K562 (cell line): Measurements from ENCODE around the gene CUTA. TPM values are rescaled to one million over a fixed set of nuclear protein-coding genes. Genes with fewer than 3 reads are reported as not detected.

Experiments
- ARID4B ChIP-seq: sonication (generic); formaldehyde crosslinking; IDR thresholded peaks from 2 replicates; pipeline ENCODE4 v1.8.0; 2022; ENCODE audit warnings: mild to moderate bottlenecking, missing genetic modification reagents
- BCL6 ChIP-seq: fragments of 250-450 bp; sonication (Bioruptor Pico); IDR thresholded peaks from 2 replicates; pipeline ENCODE4 v1.4.0; 2020
- BRCA1 ChIP-seq, 2 experiments: fragments of 450-650 bp in 1 of 2; sonication (generic) in 1 of 2; formaldehyde crosslinking in 1 of 2; IDR thresholded peaks; 2 replicates each; pipeline versions ENCODE4 v1.5.0 to v1.6.1; 2017 to 2020; ENCODE audit warnings: mild to moderate bottlenecking in 1 of 2, missing genetic modification reagents in 1 of 2
- CHD2 ChIP-seq: IDR thresholded peaks from 2 replicates; pipeline ENCODE4 v1.6.1; 2011; ENCODE audit warnings: low read depth, low read length
- CXXC5 ChIP-seq: fragments of 250-450 bp; sonication (Bioruptor Pico); IDR thresholded peaks from 2 replicates; pipeline ENCODE4 v1.8.0; 2022; ENCODE audit warnings: inconsistent platforms, mild to moderate bottlenecking, moderate library complexity
- EZH2 ChIP-seq: IDR thresholded peaks from 2 replicates; pipeline ENCODE4 v1.6.1; 2012; ENCODE audit warnings: low read depth, mild to moderate bottlenecking, inconsistent platforms, low read length, borderline replicate concordance
- RAD21 ChIP-seq, 2 experiments: fragments of 250-450 bp in 1 of 2; fragments of 450-650 bp in 1 of 2; sonication (Bioruptor Pico) in 1 of 2; formaldehyde crosslinking in 1 of 2; IDR thresholded peaks in 1 of 2; conservative IDR thresholded peaks in 1 of 2; 2 replicates each; pipeline versions ENCODE4 v1.4.0 to v1.8.0; 2020 to 2022; ENCODE audit warnings: mild to moderate bottlenecking in 2 of 2, moderate library complexity in 1 of 2
- ZBTB5 ChIP-seq: fragments of 450-650 bp; IDR thresholded peaks from 2 replicates; pipeline ENCODE4 v1.6.1; 2017; ENCODE audit warnings: antibody characterized with exemption
- ZFX ChIP-seq: sonication (generic); formaldehyde crosslinking; IDR thresholded peaks from 2 replicates; pipeline ENCODE4 v1.8.0; 2022; ENCODE audit warnings: mild to moderate bottlenecking, missing genetic modification reagents, moderate library complexity
- ZNF175 ChIP-seq: fragments of 200-800 bp; sonication (Bioruptor generic); IDR thresholded peaks from 2 replicates; pipeline ENCODE4 v1.6.1; 2016; ENCODE audit warnings: low read depth, mild to moderate bottlenecking, missing genetic modification characterization, missing compliant biosample characterization
- ZNF224 ChIP-seq: sonication (generic); formaldehyde crosslinking; IDR thresholded peaks from 2 replicates; pipeline ENCODE4 v1.8.0; 2022; ENCODE audit warnings: mild to moderate bottlenecking, missing genetic modification reagents
- ZNF511 ChIP-seq: sonication (generic); formaldehyde crosslinking; IDR thresholded peaks from 2 replicates; pipeline ENCODE4 v1.8.0; 2022; ENCODE audit warnings: mild to moderate bottlenecking, missing genetic modification reagents
- ZNF778 ChIP-seq: fragments of 450-650 bp; formaldehyde crosslinking; IDR thresholded peaks from 2 replicates; pipeline ENCODE4 v1.4.0; 2020; ENCODE audit warnings: mild to moderate bottlenecking, moderate library complexity
- polyA plus RNA-seq, 8 experiments: library from polyadenylated mRNA; depleted of rRNA in 4 of 8; stranded (reverse) in 5 of 8; unstranded in 3 of 8; fragments of >200 nt; fragmentation: Nextera tagmentation in 2 of 8; fragmentation: Illumina TruSeq in 1 of 8; extraction: Ambion mirVana in 2 of 8; extraction: Trizol in 1 of 8; gene quantifications; 2 replicates each; pipeline versions ENCODE4 v1.2.1 to v1.2.3, GENCODE V29; 2011 to 2014; ENCODE audit warnings: inconsistent platforms in 1 of 8, missing spikeins in 1 of 8
- total RNA-seq, 7 experiments: library from RNA; depleted of rRNA in 6 of 7; stranded (reverse); fragments of >200 nt in 6 of 7; fragmentation: Illumina TruSeq in 2 of 7; extraction: Trizol in 2 of 7; gene quantifications; 2 replicates each; pipeline versions ENCODE4 v1.2.1 to v1.2.3, GENCODE V29; 2011 to 2021; ENCODE audit warnings: low replicate concordance in 1 of 7
- TF ChIP-seq, protein P1 (sequence below): IDR thresholded peaks from 2 replicates; pipeline ENCODE4 v1.6.1; 2016; ENCODE audit warnings: missing genetic modification characterization, missing compliant biosample characterization
- TF ChIP-seq, protein P2 (sequence below): sonication (generic); formaldehyde crosslinking; IDR thresholded peaks from 2 replicates; pipeline ENCODE4 v1.8.1; 2023; ENCODE audit warnings: mild to moderate bottlenecking, missing genetic modification reagents

CUTA gene
- total and polyA plus RNA-seq, 9 of the 15 experiments (the other 6 are each of a cell fraction or from before 2014, with no cell fraction given), result 166 to 682 (median 310) TPM

DNA sequence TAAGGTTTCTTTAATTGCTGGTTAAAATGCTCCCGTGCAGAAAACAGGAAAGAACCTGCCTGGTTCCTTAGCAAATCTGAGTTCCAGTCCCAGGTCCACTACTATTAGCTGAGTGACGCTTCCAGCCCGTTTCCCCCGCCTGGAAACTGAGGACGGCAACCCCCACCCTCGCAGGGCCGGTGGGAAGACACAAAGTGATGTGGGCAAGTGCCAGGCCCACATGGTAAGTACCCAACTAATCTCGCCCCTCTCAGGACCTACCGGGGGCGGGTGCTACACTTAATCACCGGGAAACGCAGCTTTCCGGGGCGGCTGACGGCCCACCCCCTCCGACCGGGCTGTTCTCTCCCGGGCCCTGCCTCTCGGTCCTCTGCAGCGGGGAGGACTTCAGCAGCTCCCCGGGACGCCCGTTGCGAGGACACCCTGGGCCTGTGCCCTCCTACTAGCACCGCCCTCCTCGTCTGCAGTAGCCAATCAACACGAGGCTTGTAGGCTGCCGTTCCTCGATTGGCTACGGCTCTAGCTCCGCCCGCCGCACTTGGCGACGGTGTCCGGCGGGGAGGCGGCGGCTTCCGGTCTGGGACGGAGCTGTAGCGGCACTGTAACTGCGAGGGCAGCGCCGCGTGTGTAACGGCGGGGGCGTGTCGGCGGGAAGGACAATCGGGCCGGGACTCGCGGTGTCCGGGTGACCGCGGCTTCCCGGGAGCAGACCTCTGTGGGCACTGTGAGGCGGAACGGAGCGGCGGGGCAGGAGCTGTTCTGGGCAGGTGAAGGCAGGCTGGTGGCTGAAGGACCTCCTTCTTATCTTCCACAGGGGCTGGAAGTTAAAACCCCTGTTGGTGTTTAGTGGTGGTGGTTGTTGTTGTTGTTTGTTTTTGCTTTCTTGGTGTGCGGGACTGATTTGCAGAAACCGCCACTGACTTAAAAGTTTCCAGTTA is 36.4 kb upstream of the CUTA start, which contains the start of gene ZBTB9 (continued):
- TF ChIP-seq CHD2 (peak; percentile 82), EZH2 (no peak), CXXC5 (CRISPR knock-in tag) (peak; percentile 96), ZNF224 (CRISPR knock-in tag) (no peak), ZNF778 (CRISPR knock-in tag) (no peak), BCL6 (CRISPR knock-in tag) (no peak), RAD21 (CRISPR knock-in tag; conservative IDR thresholded peaks at IDR 0.05 in 1 of 2, IDR thresholded peaks at IDR 0.05 in 1 of 2) (0 out of 4 replicates have a peak, but pooled peaks of 1 of the 2 experiments have one; percentile 8), ARID4B (peak; percentile 99), BRCA1 (IDR thresholded peaks at IDR 0.05) (no peak), BRCA1 (CRISPR knock-in tag; IDR thresholded peaks at IDR 0.05) (no peak; the same call in 1 of the 2 replicates), ZNF175 (CRISPR knock-in tag) (no peak; the same call in 1 of the 2 replicates), ZFX (CRISPR knock-in tag) (peak; percentile 82), ZNF511 (CRISPR knock-in tag) (0 out of 2 replicates have a peak, but pooled peaks have one; percentile 19), ZBTB5 (no peak)
- TF ChIP-seq, protein P1, sequence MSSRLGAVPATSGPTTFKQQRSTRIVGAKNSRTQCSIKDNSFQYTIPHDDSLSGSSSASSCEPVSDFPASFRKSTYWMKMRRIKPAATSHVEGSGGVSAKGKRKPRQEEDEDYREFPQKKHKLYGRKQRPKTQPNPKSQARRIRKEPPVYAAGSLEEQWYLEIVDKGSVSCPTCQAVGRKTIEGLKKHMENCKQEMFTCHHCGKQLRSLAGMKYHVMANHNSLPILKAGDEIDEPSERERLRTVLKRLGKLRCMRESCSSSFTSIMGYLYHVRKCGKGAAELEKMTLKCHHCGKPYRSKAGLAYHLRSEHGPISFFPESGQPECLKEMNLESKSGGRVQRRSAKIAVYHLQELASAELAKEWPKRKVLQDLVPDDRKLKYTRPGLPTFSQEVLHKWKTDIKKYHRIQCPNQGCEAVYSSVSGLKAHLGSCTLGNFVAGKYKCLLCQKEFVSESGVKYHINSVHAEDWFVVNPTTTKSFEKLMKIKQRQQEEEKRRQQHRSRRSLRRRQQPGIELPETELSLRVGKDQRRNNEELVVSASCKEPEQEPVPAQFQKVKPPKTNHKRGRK (tag), result no peak
- TF ChIP-seq, protein P2, sequence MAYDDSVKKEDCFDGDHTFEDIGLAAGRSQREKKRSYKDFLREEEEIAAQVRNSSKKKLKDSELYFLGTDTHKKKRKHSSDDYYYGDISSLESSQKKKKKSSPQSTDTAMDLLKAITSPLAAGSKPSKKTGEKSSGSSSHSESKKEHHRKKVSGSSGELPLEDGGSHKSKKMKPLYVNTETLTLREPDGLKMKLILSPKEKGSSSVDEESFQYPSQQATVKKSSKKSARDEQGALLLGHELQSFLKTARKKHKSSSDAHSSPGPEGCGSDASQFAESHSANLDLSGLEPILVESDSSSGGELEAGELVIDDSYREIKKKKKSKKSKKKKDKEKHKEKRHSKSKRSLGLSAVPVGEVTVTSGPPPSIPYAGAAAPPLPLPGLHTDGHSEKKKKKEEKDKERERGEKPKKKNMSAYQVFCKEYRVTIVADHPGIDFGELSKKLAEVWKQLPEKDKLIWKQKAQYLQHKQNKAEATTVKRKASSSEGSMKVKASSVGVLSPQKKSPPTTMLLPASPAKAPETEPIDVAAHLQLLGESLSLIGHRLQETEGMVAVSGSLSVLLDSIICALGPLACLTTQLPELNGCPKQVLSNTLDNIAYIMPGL (CRISPR knock-in tag), result no peak; the same call in 1 of the 2 replicates
